ENCODE data around the gene TRPM1.

TRPM1 gene

DNA sequence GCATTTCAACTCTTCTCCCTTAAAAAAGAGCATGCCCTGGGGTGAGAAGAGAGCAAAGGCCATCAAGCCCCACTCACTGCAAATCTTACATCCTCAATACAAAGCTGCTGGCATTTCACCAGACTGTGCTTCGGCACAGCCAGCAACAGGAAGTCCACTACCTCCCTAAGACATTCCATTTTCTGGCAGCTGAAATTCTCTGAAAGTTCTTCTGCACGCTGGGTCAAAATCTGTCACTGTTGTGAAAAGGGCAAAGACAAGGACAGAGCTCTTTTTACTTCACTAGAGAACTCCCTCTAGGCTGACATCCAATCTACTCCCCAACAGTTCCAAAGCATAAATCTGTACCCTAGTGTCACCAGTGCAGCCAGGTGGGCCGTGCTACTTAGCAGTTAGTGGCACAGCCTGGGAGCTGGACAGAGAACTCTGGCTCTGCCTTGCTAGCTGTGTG lies 116.4 kb downstream of the TRPM1 start:
- Histone ChIP-seq H3K4me3 (ENCODE audit: low read depth in 1 of 2, low read length in 2 of 2) (peak overlapping the region; percentile 14 to 27), H3K4me1 (ENCODE audit: control insufficient read depth in 1 of 2, insufficient read depth in 2 of 2, low read length in 2 of 2) (peaks cover 12 to 43% of the 10 kb centered on the region in 2 donors), H3K9me3 (ENCODE audit: control insufficient read depth in 1 of 2, low read length in 2 of 2) (no peaks in the 10 kb centered on the region)

DNA sequence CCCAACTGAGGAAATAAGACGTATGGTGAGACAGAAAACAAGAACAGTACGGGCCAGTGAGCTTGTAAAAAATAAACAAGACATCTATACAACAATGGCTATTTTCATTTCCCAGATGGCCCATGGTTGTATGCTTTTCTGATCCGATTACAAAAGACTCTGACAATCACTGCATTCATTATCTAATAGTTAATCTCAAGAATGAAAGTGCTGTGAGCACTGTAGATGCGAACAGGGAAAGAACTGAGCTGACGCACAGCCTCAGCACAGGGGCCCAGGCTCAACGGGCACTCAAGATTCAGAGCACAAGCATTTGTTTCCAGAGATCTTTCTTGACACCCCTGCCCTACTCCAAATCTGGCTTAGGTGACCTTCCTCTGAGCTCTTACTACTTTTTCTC lies 117.0 kb downstream of the TRPM1 start:
- no peaks in the 10 kb centered on the region for H3K27me3 ChIP-seq (ENCODE audit: low read depth, low read length)
- H3K36me3 ChIP-seq (ENCODE audit: control insufficient read depth in 1 of 2, insufficient read depth in 2 of 2, low read length in 2 of 2) = peaks cover 8 to 19% of the 10 kb centered on the region in 2 donors
- no peak overlapping the region for H3K27ac ChIP-seq (ENCODE audit: low read length)
- no peaks in the 10 kb centered on the region for H3K9me3 ChIP-seq (ENCODE audit: control insufficient read depth in 1 of 2, low read length in 2 of 2)
- peaks cover 10 to 43% of the 10 kb centered on the region in 2 donors for H3K4me1 ChIP-seq (ENCODE audit: control insufficient read depth in 1 of 2, insufficient read depth in 2 of 2, low read length in 2 of 2)
- H3K4me3 ChIP-seq (ENCODE audit: low read depth in 1 of 2, low read length in 2 of 2) = peak overlapping the region in 1 of 2 donors; percentile 14

More for the DNA sequence above, 116.4 kb downstream of the TRPM1 start:
- Histone ChIP-seq H3K27ac (ENCODE audit: low read length) (no peak overlapping the region), H3K27me3 (ENCODE audit: low read depth, low read length) (no peaks in the 10 kb centered on the region), H3K36me3 (ENCODE audit: control insufficient read depth in 1 of 2, insufficient read depth in 2 of 2, low read length in 2 of 2) (peaks cover 3 to 19% of the 10 kb centered on the region in 2 donors)

DNA sequence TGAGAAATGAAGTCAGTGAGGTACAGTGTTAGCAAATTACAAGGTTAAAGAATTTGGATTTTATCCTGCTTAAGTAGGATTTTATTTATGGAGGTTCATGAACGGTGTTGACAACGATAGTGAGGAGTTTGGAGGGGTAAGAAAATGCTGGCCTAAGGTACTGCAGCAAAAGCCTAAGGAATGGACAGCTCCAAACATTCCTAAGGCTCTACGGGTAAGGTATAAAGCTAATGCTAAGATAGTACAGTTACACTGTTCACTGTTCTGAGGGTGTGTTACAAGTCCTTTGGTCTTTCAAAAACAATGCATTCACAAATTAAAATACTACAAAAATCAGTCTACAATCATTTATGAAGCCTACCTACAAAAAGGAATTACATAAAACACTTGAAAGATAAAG lies 117.4 kb downstream of the TRPM1 start:
- Histone ChIP-seq H3K4me1 (ENCODE audit: control insufficient read depth in 1 of 2, insufficient read depth in 2 of 2, low read length in 2 of 2) (peaks cover 10 to 41% of the 10 kb centered on the region in 2 donors), H3K27me3 (ENCODE audit: low read depth, low read length) (no peaks in the 10 kb centered on the region), H3K9me3 (ENCODE audit: control insufficient read depth in 1 of 2, low read length in 2 of 2) (no peaks in the 10 kb centered on the region), H3K4me3 (ENCODE audit: low read depth in 1 of 2, low read length in 2 of 2) (peak overlapping the region in 1 of 2 donors; percentile 14), H3K36me3 (ENCODE audit: control insufficient read depth in 1 of 2, insufficient read depth in 2 of 2, low read length in 2 of 2) (peaks cover 8 to 19% of the 10 kb centered on the region in 2 donors), H3K27ac (ENCODE audit: low read length) (no peak overlapping the region)

DNA sequence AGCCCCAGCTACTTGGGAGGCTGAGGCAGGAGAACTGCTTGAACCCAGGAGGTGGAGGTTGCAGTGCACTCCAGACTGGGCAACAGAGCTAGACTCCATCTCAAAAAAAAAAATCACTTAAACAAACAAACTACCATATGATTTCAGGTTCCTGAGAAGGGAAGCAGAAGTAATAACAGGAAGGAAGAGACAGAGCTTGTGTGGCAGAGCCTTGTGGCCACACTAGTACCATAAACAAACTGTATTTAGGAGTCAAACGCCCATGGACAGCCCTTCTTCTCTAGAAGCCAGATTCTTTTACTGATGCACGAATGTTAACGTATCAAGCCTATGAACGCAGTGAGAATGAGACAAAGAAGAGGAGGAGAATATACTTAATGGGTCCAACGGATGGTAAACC lies 122.1 kb downstream of the TRPM1 start:
- Histone ChIP-seq H3K4me1 (ENCODE audit: control insufficient read depth in 1 of 2, insufficient read depth in 2 of 2, low read length in 2 of 2) (peaks cover 0 to 31% of the 10 kb centered on the region in 2 donors), H3K36me3 (ENCODE audit: control insufficient read depth in 1 of 2, insufficient read depth in 2 of 2, low read length in 2 of 2) (peaks cover 8 to 18% of the 10 kb centered on the region in 2 donors), H3K9me3 (ENCODE audit: control insufficient read depth in 1 of 2, low read length in 2 of 2) (no peaks in the 10 kb centered on the region), H3K27ac (ENCODE audit: low read length) (no peak overlapping the region), H3K27me3 (ENCODE audit: low read depth, low read length) (no peaks in the 10 kb centered on the region), H3K4me3 (ENCODE audit: low read depth in 1 of 2, low read length in 2 of 2) (no peak overlapping the region)

DNA sequence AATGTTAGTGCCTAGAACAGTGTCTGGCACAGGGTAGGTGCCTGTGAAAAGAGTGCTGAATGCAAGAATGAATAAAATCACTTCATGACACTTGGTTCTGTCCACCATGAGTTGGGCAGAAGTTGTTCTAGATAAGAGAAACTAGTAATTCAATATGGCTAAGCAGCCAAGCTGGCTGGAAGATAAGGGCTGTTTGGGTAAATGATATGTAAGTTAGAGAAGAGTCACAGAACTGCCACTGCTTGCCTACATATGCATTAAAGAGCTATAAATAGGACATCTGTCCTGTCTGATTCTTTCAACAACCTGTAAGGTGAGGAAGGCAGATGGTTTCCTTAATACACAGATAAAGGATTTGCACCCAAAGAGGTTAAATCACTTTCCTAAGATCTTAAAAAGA lies 123.2 kb downstream of the TRPM1 start:
- H3K9me3 ChIP-seq (ENCODE audit: control insufficient read depth in 1 of 2, low read length in 2 of 2) = no peaks in the 10 kb centered on the region
- H3K36me3 ChIP-seq (ENCODE audit: control insufficient read depth in 1 of 2, insufficient read depth in 2 of 2, low read length in 2 of 2) = peaks cover 19 to 29% of the 10 kb centered on the region in 2 donors
- H3K27ac ChIP-seq (ENCODE audit: low read length) = no peak overlapping the region
- peaks cover 0 to 21% of the 10 kb centered on the region in 2 donors for H3K4me1 ChIP-seq (ENCODE audit: control insufficient read depth in 1 of 2, insufficient read depth in 2 of 2, low read length in 2 of 2)
- no peaks in the 10 kb centered on the region for H3K27me3 ChIP-seq (ENCODE audit: low read depth, low read length)
- no peak overlapping the region for H3K4me3 ChIP-seq (ENCODE audit: low read depth in 1 of 2, low read length in 2 of 2)

DNA sequence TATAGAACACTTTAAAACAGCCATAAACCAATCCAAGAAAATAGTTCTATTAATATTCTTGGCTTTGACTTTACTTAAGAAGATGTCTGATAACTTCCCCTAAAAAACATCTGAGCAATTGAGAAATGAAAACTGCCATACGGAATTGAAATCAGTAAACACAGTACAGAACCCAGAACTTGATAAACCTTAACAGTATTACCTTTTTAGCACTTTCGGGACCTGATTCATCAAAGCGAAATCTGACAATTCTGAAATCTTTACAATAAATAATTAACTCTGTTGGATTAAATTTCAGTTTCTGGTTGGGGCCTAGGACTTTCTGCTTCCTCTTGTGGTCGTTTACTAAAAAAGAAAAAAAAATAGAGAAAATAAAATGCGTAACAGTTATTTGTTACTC lies 127.4 kb downstream of the TRPM1 start:
- Histone ChIP-seq H3K27ac (ENCODE audit: low read length) (no peak overlapping the region), H3K36me3 (ENCODE audit: control insufficient read depth in 1 of 2, insufficient read depth in 2 of 2, low read length in 2 of 2) (peaks cover 29 to 33% of the 10 kb centered on the region in 2 donors), H3K4me3 (ENCODE audit: low read depth in 1 of 2, low read length in 2 of 2) (no peak overlapping the region), H3K27me3 (ENCODE audit: low read depth, low read length) (no peaks in the 10 kb centered on the region), H3K9me3 (ENCODE audit: control insufficient read depth in 1 of 2, low read length in 2 of 2) (no peaks in the 10 kb centered on the region), H3K4me1 (ENCODE audit: control insufficient read depth in 1 of 2, insufficient read depth in 2 of 2, low read length in 2 of 2) (peaks cover 0 to 15% of the 10 kb centered on the region in 2 donors)

DNA sequence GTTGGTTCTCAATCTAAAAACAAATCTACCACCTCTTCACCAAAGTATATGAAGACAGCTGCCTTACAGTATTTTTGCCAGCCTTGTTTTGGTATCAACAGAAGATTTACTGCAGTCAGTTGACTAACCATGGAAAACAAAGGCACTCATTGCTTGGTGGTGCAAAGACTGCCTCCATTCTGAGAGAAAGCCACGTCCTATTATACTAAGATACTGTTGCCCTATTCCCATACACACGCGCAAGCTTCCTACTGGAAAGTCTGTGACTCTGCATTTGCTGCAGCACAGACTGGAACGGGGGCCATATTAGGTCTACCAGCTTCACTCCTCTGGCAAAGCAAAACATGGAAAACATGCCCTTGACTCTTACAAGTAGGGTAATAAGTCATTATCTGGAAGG lies 128.1 kb downstream of the TRPM1 start:
- Histone ChIP-seq H3K4me1 (ENCODE audit: control insufficient read depth in 1 of 2, insufficient read depth in 2 of 2, low read length in 2 of 2) (peaks cover 0 to 14% of the 10 kb centered on the region in 2 donors), H3K36me3 (ENCODE audit: control insufficient read depth in 1 of 2, insufficient read depth in 2 of 2, low read length in 2 of 2) (peaks cover 29 to 33% of the 10 kb centered on the region in 2 donors), H3K4me3 (ENCODE audit: low read depth in 1 of 2, low read length in 2 of 2) (no peak overlapping the region), H3K9me3 (ENCODE audit: control insufficient read depth in 1 of 2, low read length in 2 of 2) (no peaks in the 10 kb centered on the region), H3K27me3 (ENCODE audit: low read depth, low read length) (no peaks in the 10 kb centered on the region), H3K27ac (ENCODE audit: low read length) (no peak overlapping the region)

DNA sequence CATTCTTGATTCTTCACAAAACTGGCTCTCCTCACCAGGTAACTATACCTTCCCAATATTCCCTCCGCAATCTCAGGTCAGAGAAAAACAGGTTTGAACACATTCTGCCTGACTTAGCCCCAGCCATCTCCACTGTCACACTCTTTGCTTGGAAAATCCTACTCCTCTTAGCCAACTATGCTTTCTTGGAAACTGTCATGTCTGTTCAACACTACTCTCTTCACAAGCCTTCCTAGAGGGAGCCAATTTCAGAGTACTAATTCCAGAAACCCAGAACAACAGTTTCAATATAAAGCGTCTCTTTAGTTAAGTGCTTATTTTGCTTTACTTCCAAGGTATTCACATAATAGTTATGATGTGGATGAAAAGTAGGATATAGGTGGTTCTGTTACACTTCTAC lies 131.8 kb downstream of the TRPM1 start:
- Histone ChIP-seq H3K27me3 (ENCODE audit: low read depth, low read length) (no peaks in the 10 kb centered on the region), H3K4me3 (ENCODE audit: low read depth in 1 of 2, low read length in 2 of 2) (no peak overlapping the region), H3K4me1 (ENCODE audit: control insufficient read depth in 1 of 2, insufficient read depth in 2 of 2, low read length in 2 of 2) (no peaks in the 10 kb centered on the region), H3K9me3 (ENCODE audit: control insufficient read depth in 1 of 2, low read length in 2 of 2) (no peaks in the 10 kb centered on the region), H3K36me3 (ENCODE audit: control insufficient read depth in 1 of 2, insufficient read depth in 2 of 2, low read length in 2 of 2) (peaks cover 40 to 44% of the 10 kb centered on the region in 2 donors), H3K27ac (ENCODE audit: low read length) (no peak overlapping the region)

DNA sequence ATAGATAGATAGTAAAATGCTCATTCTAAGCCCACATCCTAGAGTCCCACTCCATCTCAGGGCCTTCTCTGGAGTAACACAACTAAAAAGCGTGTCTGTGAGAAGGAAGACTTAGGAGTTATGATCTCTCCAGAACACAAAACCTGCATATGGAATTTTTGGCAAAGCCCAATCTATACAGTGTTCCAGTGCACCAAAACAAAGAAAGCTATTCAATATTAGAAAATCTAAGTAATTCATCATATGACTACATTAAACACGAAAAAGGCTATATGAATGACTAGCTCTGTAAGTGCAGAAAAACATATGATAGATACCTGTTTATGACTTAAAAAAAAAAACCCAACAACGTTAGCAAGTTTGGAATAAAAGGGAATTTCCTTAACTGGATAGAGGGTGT lies 137.8 kb downstream of the TRPM1 start:
- Histone ChIP-seq H3K4me1 (ENCODE audit: control insufficient read depth in 1 of 2, insufficient read depth in 2 of 2, low read length in 2 of 2) (no peaks in the 10 kb centered on the region), H3K36me3 (ENCODE audit: control insufficient read depth in 1 of 2, insufficient read depth in 2 of 2, low read length in 2 of 2) (peaks cover 42 to 51% of the 10 kb centered on the region in 2 donors), H3K4me3 (ENCODE audit: low read depth in 1 of 2, low read length in 2 of 2) (no peak overlapping the region), H3K9me3 (ENCODE audit: control insufficient read depth in 1 of 2, low read length in 2 of 2) (no peaks in the 10 kb centered on the region), H3K27ac (ENCODE audit: low read length) (no peak overlapping the region), H3K27me3 (ENCODE audit: low read depth, low read length) (no peaks in the 10 kb centered on the region)

DNA sequence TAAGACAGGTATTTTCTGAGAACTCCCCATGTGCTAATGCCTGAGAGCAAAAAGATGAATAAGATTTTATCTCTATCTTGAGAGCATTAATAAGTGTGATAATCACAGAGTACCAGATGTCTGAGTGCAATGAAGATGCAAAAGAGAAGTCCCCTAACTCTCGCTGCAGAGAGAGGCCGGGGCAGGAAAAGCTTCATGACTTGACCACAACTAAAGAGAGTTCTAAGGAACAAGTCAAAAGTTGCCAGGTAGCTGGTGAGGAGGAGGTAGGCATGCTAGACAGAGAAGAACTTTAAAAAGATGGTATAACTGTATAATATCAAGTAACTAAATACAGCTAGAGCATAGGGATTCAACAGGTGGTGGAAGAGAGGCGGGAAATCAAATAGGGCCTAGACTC lies 138.9 kb downstream of the TRPM1 start:
- Histone ChIP-seq H3K4me3 (ENCODE audit: low read depth in 1 of 2, low read length in 2 of 2) (no peak overlapping the region), H3K9me3 (ENCODE audit: control insufficient read depth in 1 of 2, low read length in 2 of 2) (no peaks in the 10 kb centered on the region), H3K36me3 (ENCODE audit: control insufficient read depth in 1 of 2, insufficient read depth in 2 of 2, low read length in 2 of 2) (peaks cover 52 to 62% of the 10 kb centered on the region in 2 donors), H3K27ac (ENCODE audit: low read length) (no peak overlapping the region), H3K27me3 (ENCODE audit: low read depth, low read length) (no peaks in the 10 kb centered on the region), H3K4me1 (ENCODE audit: control insufficient read depth in 1 of 2, insufficient read depth in 2 of 2, low read length in 2 of 2) (no peaks in the 10 kb centered on the region)

DNA sequence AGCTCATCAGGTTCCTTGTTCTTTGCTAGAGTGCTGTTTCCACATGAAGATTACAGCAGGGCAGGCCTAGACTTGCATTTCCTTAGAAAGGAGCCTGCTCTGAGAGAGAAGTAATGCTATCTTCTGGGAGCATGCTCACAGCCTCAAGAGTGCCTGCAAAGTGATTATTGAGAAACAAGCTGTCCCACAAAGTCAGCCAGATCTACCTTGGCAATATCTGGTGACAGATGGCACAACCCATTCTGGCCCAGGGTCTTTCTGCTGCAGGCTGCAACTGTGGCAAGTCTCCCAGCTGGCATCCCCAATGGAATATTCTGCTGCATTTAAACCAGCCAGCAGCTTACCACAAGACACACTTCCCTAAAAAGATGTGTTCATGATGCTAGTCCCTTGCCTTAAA lies 139.4 kb downstream of the TRPM1 start:
- H3K27me3 ChIP-seq (ENCODE audit: low read depth, low read length) = no peaks in the 10 kb centered on the region
- no peaks in the 10 kb centered on the region for H3K4me1 ChIP-seq (ENCODE audit: control insufficient read depth in 1 of 2, insufficient read depth in 2 of 2, low read length in 2 of 2)
- H3K36me3 ChIP-seq (ENCODE audit: control insufficient read depth in 1 of 2, insufficient read depth in 2 of 2, low read length in 2 of 2) = peaks cover 55 to 67% of the 10 kb centered on the region in 2 donors
- no peak overlapping the region for H3K4me3 ChIP-seq (ENCODE audit: low read depth in 1 of 2, low read length in 2 of 2)
- H3K9me3 ChIP-seq (ENCODE audit: control insufficient read depth in 1 of 2, low read length in 2 of 2) = no peaks in the 10 kb centered on the region
- H3K27ac ChIP-seq (ENCODE audit: low read length) = no peak overlapping the region

DNA sequence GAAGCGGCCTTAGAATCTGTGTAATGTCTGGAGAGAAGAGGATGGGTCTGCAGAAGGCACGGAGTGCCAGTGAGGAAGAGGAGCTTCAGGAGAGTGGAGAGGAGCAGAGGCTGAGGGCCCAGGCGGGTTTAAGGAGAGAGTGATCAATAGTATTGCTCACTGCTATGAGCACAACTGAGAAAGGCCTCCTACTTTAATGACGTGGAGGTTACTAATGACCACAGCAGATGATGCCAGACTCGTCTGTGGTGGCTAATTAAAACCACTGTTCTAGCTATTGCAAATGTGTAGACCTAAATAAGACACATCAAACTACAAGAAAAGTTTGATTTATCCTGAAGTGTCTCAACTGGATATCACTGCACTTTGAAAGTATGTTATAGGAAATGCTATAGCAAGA lies 143.3 kb downstream of the TRPM1 start:
- Histone ChIP-seq H3K4me1 (ENCODE audit: control insufficient read depth in 1 of 2, insufficient read depth in 2 of 2, low read length in 2 of 2) (no peaks in the 10 kb centered on the region), H3K4me3 (ENCODE audit: low read depth in 1 of 2, low read length in 2 of 2) (no peak overlapping the region), H3K9me3 (ENCODE audit: control insufficient read depth in 1 of 2, low read length in 2 of 2) (no peaks in the 10 kb centered on the region), H3K27me3 (ENCODE audit: low read depth, low read length) (no peaks in the 10 kb centered on the region), H3K27ac (ENCODE audit: low read length) (no peak overlapping the region), H3K36me3 (ENCODE audit: control insufficient read depth in 1 of 2, insufficient read depth in 2 of 2, low read length in 2 of 2) (peaks cover 52 to 61% of the 10 kb centered on the region in 2 donors)
